ENCODE data around the gene SLC22A23. TPM values are rescaled to one million over a fixed set of nuclear protein-coding genes. Genes with fewer than 3 reads are reported as not detected.

Gene SLC22A23
- total and polyA plus RNA-seq, 2 experiments from 2014 or later, result 15.7 to 24.9 TPM

DNA sequence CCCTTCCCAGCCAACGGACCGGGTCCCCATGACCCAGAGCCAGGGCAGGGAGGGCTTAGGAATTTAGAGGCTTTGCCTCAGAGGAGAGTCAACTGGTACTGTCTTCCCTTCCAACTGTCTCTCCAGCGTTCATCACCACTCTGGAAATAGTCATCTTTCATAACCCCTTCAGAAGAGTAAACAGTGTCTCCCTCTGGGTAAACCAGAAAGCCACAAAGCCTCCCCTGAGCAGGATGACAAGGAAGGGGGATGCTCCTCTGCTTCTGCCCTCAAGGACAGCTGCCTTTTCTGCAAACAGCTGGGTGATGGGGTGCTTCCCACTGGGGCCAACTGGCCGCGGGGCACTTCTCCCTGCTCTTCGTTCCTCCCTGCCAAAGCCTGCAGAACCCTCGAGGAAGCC, 108.0 kb downstream of the SLC22A23 start:
- Histone ChIP-seq H3K4me3 (no peak overlapping the region), H3K4me1 (ENCODE audit: low read depth) (peaks cover 58% of the 10 kb centered on the region), H3K27ac (no peak overlapping the region), H3K36me3 (no peaks in the 10 kb centered on the region), H3K27me3 (no peaks in the 10 kb centered on the region), H3K9me3 (ENCODE audit: low read depth) (no peaks in the 10 kb centered on the region)
- DNase-seq (ENCODE audit: low read depth in 1 of 2, low spot score in 1 of 2), result no peak
- TF ChIP-seq, protein P1, sequence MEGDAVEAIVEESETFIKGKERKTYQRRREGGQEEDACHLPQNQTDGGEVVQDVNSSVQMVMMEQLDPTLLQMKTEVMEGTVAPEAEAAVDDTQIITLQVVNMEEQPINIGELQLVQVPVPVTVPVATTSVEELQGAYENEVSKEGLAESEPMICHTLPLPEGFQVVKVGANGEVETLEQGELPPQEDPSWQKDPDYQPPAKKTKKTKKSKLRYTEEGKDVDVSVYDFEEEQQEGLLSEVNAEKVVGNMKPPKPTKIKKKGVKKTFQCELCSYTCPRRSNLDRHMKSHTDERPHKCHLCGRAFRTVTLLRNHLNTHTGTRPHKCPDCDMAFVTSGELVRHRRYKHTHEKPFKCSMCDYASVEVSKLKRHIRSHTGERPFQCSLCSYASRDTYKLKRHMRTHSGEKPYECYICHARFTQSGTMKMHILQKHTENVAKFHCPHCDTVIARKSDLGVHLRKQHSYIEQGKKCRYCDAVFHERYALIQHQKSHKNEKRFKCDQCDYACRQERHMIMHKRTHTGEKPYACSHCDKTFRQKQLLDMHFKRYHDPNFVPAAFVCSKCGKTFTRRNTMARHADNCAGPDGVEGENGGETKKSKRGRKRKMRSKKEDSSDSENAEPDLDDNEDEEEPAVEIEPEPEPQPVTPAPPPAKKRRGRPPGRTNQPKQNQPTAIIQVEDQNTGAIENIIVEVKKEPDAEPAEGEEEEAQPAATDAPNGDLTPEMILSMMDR (IDR thresholded peaks at IDR 0.05; ENCODE audit: low read depth, low read length), result no peak

DNA sequence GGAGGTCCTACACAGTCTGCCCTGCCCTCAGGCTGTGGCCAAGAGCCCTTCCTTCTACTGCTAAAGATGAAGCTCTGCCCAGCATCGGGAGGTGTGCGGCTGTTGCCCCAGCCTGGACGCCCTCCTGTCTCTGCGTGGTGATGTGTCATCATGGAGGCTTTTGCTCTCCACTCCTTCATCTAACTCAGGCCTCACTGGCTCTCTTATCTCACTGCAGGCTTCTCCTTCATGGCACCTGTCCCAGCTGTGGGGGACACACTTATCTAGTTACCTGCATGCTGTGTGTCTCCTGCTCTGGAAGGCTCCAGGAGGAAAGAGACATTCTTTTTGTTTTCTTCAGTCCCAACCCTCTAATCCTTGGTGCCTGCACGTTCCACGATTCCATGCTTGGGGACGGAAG, 109.0 kb downstream of the SLC22A23 start:
- TF ChIP-seq, protein P1 (IDR thresholded peaks at IDR 0.05; ENCODE audit: low read depth, low read length), result no peak
- DNase-seq (ENCODE audit: low read depth in 1 of 2, low spot score in 1 of 2), result no peak
- no peaks in the 10 kb centered on the region for H3K27me3 ChIP-seq
- no peaks in the 10 kb centered on the region for H3K9me3 ChIP-seq (ENCODE audit: low read depth)
- no peak overlapping the region for H3K27ac ChIP-seq
- H3K4me3 ChIP-seq, result no peak overlapping the region
- no peaks in the 10 kb centered on the region for H3K36me3 ChIP-seq
- H3K4me1 ChIP-seq (ENCODE audit: low read depth), result peaks cover 68% of the 10 kb centered on the region

DNA sequence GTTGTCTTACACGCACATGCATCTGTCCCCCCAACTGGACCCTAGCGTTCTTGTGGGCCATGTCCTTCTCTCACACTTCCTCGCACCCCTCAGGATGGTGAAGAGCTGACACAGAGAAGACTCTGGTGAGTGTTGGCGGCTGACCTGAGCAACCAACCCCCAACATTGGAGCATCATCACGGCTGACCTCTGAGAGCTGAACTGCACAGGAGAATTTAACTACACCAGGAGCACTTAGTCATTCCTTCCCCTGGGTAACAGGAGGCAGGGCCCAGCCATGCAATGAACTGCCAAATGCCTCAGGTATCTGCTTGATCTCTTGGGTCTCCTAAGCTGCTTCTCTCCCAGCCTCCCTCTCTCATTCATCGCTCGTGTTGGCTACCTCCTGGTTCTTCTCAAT, 109.6 kb downstream of the SLC22A23 start:
- TF ChIP-seq, protein P1 (IDR thresholded peaks at IDR 0.05; ENCODE audit: low read depth, low read length), result no peak
- H3K36me3 ChIP-seq, result no peaks in the 10 kb centered on the region
- H3K27me3 ChIP-seq, result no peaks in the 10 kb centered on the region
- no peak overlapping the region for H3K27ac ChIP-seq
- H3K4me1 ChIP-seq (ENCODE audit: low read depth), result peaks cover 74% of the 10 kb centered on the region
- H3K9me3 ChIP-seq (ENCODE audit: low read depth), result no peaks in the 10 kb centered on the region
- no peak overlapping the region for H3K4me3 ChIP-seq
- no peak for DNase-seq (ENCODE audit: low read depth in 1 of 2, low spot score in 1 of 2)

DNA sequence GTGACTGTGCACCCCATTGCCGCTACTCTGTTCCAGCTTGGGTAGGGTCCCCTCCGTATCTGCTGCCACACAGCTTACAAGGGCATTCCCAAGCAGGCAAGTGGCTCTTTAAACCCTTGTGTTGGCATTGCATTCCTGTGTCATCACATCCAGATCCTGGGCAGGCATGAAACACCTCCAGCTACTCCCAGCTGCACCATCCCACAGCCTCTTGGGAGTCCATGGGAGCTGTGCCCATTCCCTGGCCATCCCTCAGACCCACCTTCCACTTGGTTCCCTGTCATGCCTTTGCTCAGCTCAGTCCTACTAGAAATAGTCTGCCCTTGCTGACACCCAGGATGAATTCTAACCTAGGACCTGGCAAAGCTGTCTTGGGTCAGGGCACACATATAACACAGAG, 110.4 kb downstream of the SLC22A23 start:
- no peaks in the 10 kb centered on the region for H3K27me3 ChIP-seq
- no peaks in the 10 kb centered on the region for H3K9me3 ChIP-seq (ENCODE audit: low read depth)
- TF ChIP-seq, protein P1 (IDR thresholded peaks at IDR 0.05; ENCODE audit: low read depth, low read length), result no peak
- H3K4me3 ChIP-seq, result no peak overlapping the region
- peaks cover 78% of the 10 kb centered on the region for H3K4me1 ChIP-seq (ENCODE audit: low read depth)
- H3K36me3 ChIP-seq, result no peaks in the 10 kb centered on the region
- DNase-seq (ENCODE audit: low read depth in 1 of 2, low spot score in 1 of 2), result no peak
- H3K27ac ChIP-seq, result peak overlapping the region; percentile 80

DNA sequence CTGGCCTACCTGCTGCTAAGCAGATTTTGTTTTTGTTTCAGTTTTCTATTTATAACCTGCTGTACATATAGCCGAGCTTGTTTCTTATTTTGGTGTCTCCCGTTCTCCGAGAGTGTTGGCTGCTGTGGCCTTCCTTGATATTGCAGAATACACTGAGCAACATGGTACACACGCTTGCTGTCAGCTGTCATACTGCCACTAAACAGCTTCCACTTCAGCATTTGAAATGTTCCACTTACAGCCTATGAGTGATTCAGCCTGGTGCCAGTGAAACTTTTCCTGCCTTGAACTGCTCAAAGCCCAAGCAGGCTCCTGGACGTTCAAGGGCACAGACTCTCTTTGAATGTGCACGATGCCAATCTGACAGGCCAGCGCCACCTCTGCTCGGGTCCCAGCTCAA, 111.0 kb downstream of the SLC22A23 start:
- peak in 1 of 2 donors; percentile 80 for DNase-seq (ENCODE audit: low read depth in 1 of 2, low spot score in 1 of 2)
- Histone ChIP-seq H3K36me3 (no peaks in the 10 kb centered on the region), H3K27ac (peak overlapping the region; percentile 80), H3K27me3 (no peaks in the 10 kb centered on the region), H3K4me1 (ENCODE audit: low read depth) (peaks cover 79% of the 10 kb centered on the region), H3K9me3 (ENCODE audit: low read depth) (no peaks in the 10 kb centered on the region), H3K4me3 (no peak overlapping the region)
- TF ChIP-seq, protein P1 (IDR thresholded peaks at IDR 0.05; ENCODE audit: low read depth, low read length), result no peak

Measured in cardiac muscle cell (in vitro differentiated cells and primary cell).